PC-9 (cell line): ENCODE data around the gene PKP2.

ENCODE experiments used
- EZH2 ChIP-seq: fragments of 200-600 bp; sonication (generic); IDR thresholded peaks from 2 replicates; pipeline ENCODE4 v1.8.0; 2017; ENCODE audit warnings: antibody characterized with exemption, low read depth
- TF ChIP-seq, protein P1 (sequence below): fragments of 200-600 bp; sonication (generic); conservative IDR thresholded peaks from 2 replicates; pipeline ENCODE4 v1.6.1; 2017; ENCODE audit warnings: mixed run types, antibody characterized with exemption, mild to moderate bottlenecking, moderate library complexity

DNA sequence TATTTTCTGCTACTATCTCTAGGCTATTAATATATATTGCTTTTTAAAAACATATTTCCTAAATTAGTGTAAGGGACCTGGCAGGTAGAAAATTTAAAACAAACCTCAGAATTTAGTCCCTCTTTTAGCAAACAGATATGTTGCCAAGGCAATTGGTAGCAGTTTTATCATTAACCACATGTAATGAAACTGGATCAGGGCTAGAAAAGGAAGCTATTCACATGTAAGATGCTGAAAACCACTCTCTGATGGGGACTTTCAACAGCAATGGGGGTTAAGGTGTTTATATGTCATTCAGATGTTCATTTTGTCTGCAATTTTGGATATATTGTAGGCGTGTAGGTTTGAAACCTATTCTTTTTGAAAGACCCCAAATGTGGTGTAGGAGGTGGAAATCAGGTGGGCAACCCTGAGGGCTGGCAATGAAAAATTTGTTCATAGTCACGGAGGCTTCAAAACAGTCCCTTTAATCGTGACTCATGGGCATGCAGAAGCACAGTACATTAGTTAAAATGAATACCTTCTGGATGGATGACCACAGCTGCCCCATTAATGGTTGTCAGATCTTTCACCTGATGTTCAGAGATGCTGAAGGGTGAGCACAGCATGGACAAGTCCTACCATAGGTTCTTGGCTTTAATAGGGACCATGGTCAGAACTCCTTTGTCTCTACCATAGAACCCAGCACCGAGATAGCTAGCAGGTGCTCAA lies 5.9 kb upstream of the PKP2 start:
- TF ChIP-seq, protein P1, sequence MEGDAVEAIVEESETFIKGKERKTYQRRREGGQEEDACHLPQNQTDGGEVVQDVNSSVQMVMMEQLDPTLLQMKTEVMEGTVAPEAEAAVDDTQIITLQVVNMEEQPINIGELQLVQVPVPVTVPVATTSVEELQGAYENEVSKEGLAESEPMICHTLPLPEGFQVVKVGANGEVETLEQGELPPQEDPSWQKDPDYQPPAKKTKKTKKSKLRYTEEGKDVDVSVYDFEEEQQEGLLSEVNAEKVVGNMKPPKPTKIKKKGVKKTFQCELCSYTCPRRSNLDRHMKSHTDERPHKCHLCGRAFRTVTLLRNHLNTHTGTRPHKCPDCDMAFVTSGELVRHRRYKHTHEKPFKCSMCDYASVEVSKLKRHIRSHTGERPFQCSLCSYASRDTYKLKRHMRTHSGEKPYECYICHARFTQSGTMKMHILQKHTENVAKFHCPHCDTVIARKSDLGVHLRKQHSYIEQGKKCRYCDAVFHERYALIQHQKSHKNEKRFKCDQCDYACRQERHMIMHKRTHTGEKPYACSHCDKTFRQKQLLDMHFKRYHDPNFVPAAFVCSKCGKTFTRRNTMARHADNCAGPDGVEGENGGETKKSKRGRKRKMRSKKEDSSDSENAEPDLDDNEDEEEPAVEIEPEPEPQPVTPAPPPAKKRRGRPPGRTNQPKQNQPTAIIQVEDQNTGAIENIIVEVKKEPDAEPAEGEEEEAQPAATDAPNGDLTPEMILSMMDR = no peak
- TF ChIP-seq EZH2 = no peak
